ENCODE results near the gene FAM234B. TPM values are rescaled to one million over a fixed set of nuclear protein-coding genes. Genes with fewer than 3 reads are reported as not detected.

The FAM234B gene
- total and polyA plus RNA-seq, 2 experiments from 2014 or later, result 0.66 to 4.1 TPM

GRCh38 chr12:13004361-13004760, 39.8 kb upstream of the FAM234B start:
- Histone ChIP-seq H3K4me1 (ENCODE audit: insufficient read depth) (peaks cover 6% of the 10 kb centered on the region), H2AFZ (no peak overlapping the region), H3K79me2 (peaks cover 11% of the 10 kb centered on the region), H3K9me2 (replicated peaks; ENCODE audit: insufficient read depth) (no peaks in the 10 kb centered on the region), H3K36me3 (replicated peaks; ENCODE audit: insufficient read depth, low read depth) (no peaks in the 10 kb centered on the region), H4K20me1 (ENCODE audit: insufficient read depth, poor library complexity, severe bottlenecking) (no peaks in the 10 kb centered on the region), H3K4me2 (no peak overlapping the region), H3K27ac (no peak overlapping the region), H3K9me3 (ENCODE audit: low read depth) (no peaks in the 10 kb centered on the region), H3K27me3 (no peaks in the 10 kb centered on the region), H3K4me3 (no peak overlapping the region)
- TF ChIP-seq EZH2 (IDR thresholded peaks at IDR 0.05; ENCODE audit: borderline replicate concordance) (no peak), EZH2phosphoT487 (IDR thresholded peaks at IDR 0.05; ENCODE audit: low read depth, severe bottlenecking, unreplicated experiment) (no peak)
- TF ChIP-seq, protein P1, sequence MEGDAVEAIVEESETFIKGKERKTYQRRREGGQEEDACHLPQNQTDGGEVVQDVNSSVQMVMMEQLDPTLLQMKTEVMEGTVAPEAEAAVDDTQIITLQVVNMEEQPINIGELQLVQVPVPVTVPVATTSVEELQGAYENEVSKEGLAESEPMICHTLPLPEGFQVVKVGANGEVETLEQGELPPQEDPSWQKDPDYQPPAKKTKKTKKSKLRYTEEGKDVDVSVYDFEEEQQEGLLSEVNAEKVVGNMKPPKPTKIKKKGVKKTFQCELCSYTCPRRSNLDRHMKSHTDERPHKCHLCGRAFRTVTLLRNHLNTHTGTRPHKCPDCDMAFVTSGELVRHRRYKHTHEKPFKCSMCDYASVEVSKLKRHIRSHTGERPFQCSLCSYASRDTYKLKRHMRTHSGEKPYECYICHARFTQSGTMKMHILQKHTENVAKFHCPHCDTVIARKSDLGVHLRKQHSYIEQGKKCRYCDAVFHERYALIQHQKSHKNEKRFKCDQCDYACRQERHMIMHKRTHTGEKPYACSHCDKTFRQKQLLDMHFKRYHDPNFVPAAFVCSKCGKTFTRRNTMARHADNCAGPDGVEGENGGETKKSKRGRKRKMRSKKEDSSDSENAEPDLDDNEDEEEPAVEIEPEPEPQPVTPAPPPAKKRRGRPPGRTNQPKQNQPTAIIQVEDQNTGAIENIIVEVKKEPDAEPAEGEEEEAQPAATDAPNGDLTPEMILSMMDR (IDR thresholded peaks at IDR 0.05; ENCODE audit: poor library complexity), result no peak
- DNase-seq (ENCODE audit: low spot score), result no peak
- 96% methylated on average over 3 of the region's 3 CpGs for WGBS (ENCODE audit: low lambda C conversion rate, missing lambda C conversion rate)

- H3K4me2 ChIP-seq, result no peak overlapping the region
Measured at GRCh38 chr12:13004986-13005385, 39.2 kb upstream of the FAM234B start.

GRCh38 chr12:13005649-13006048, 38.5 kb upstream of the FAM234B start:
- 78% methylated on average over 2 of the region's 2 CpGs for WGBS (ENCODE audit: low lambda C conversion rate, missing lambda C conversion rate)
- Histone ChIP-seq H4K20me1 (ENCODE audit: insufficient read depth, poor library complexity, severe bottlenecking) (no peaks in the 10 kb centered on the region), H3K36me3 (replicated peaks; ENCODE audit: insufficient read depth, low read depth) (no peaks in the 10 kb centered on the region), H3K4me3 (no peak overlapping the region), H2AFZ (no peak overlapping the region), H3K9me3 (ENCODE audit: low read depth) (no peaks in the 10 kb centered on the region), H3K4me1 (ENCODE audit: insufficient read depth) (peaks cover 4% of the 10 kb centered on the region), H3K9me2 (replicated peaks; ENCODE audit: insufficient read depth) (no peaks in the 10 kb centered on the region), H3K4me2 (no peak overlapping the region), H3K27me3 (no peaks in the 10 kb centered on the region), H3K27ac (no peak overlapping the region), H3K79me2 (peaks cover 6% of the 10 kb centered on the region)
- no peak for DNase-seq (ENCODE audit: low spot score)
- TF ChIP-seq, protein P1 (IDR thresholded peaks at IDR 0.05; ENCODE audit: poor library complexity), result no peak

More at GRCh38 chr12:13004986-13005385, 39.2 kb upstream of the FAM234B start:
- Histone ChIP-seq H3K9me2 (replicated peaks; ENCODE audit: insufficient read depth) (no peaks in the 10 kb centered on the region), H3K9me3 (ENCODE audit: low read depth) (no peaks in the 10 kb centered on the region), H3K36me3 (replicated peaks; ENCODE audit: insufficient read depth, low read depth) (no peaks in the 10 kb centered on the region), H3K27ac (no peak overlapping the region), H3K27me3 (no peaks in the 10 kb centered on the region), H3K4me1 (ENCODE audit: insufficient read depth) (peaks cover 4% of the 10 kb centered on the region), H3K4me3 (no peak overlapping the region), H4K20me1 (ENCODE audit: insufficient read depth, poor library complexity, severe bottlenecking) (no peaks in the 10 kb centered on the region), H3K79me2 (peaks cover 6% of the 10 kb centered on the region), H2AFZ (no peak overlapping the region)
- no peak for TF ChIP-seq EZH2phosphoT487 (IDR thresholded peaks at IDR 0.05; ENCODE audit: low read depth, severe bottlenecking, unreplicated experiment)
- TF ChIP-seq, protein P1 (IDR thresholded peaks at IDR 0.05; ENCODE audit: poor library complexity), result no peak
- TF ChIP-seq EZH2 (IDR thresholded peaks at IDR 0.05; ENCODE audit: borderline replicate concordance), result no peak
- 77% methylated on average over 3 of the region's 3 CpGs for WGBS (ENCODE audit: low lambda C conversion rate, missing lambda C conversion rate)
- DNase-seq (ENCODE audit: low spot score), result no peak
